ENCODE measurements around the gene ASF1B. TPM values are rescaled to one million over a fixed set of nuclear protein-coding genes. Genes with fewer than 3 reads are reported as not detected.

ASF1B gene
- polyA plus RNA-seq, 1 experiment, result 11.1 TPM

- ChIA-PET POLR2A (no interaction called here), CTCF (no interaction called here)
- no peaks in the 10 kb centered on the region for H3K27me3 ChIP-seq (ENCODE audit: control insufficient read depth, insufficient read depth, low read length)
- H3K36me3 ChIP-seq (ENCODE audit: control insufficient read depth, insufficient read depth, low read length), result no peaks in the 10 kb centered on the region; the same call in none of the 2 replicates
- H3K4me3 ChIP-seq (ENCODE audit: low read depth, low read length), result no peak within 1 kb of the TSS
- TF ChIP-seq, protein P1, sequence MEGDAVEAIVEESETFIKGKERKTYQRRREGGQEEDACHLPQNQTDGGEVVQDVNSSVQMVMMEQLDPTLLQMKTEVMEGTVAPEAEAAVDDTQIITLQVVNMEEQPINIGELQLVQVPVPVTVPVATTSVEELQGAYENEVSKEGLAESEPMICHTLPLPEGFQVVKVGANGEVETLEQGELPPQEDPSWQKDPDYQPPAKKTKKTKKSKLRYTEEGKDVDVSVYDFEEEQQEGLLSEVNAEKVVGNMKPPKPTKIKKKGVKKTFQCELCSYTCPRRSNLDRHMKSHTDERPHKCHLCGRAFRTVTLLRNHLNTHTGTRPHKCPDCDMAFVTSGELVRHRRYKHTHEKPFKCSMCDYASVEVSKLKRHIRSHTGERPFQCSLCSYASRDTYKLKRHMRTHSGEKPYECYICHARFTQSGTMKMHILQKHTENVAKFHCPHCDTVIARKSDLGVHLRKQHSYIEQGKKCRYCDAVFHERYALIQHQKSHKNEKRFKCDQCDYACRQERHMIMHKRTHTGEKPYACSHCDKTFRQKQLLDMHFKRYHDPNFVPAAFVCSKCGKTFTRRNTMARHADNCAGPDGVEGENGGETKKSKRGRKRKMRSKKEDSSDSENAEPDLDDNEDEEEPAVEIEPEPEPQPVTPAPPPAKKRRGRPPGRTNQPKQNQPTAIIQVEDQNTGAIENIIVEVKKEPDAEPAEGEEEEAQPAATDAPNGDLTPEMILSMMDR (IDR thresholded peaks at IDR 0.05; ENCODE audit: insufficient read depth, low read depth, low read length), result no peak
- no peak for DNase-seq (ENCODE audit: low read depth)
These were observed 50.9 kb downstream of the ASF1B start, which contains the start of gene C19orf67 for GRCh38 chr19:14085309-14085995. C19orf67 (minus strand) TSS chr19:14085783; CDS start chr19:14085627, 156 bp downstream.

- CTCF ChIA-PET, result interaction anchor here (0.9 to 2.4 kb wide), 6 partner anchors 10 to 207 kb away, joined by 3 to 10 read pairs (median 4); partner anchors contain the start of genes ASF1B and MISP3
- POLR2A ChIA-PET, result no interaction called here
- TF ChIP-seq, protein P1 (IDR thresholded peaks at IDR 0.05; ENCODE audit: insufficient read depth, low read depth, low read length), result no peak
- no peak for DNase-seq (ENCODE audit: low read depth)
- Histone ChIP-seq H3K36me3 (ENCODE audit: control insufficient read depth, insufficient read depth, low read length) (no peaks in the 10 kb centered on the region), H3K4me3 (ENCODE audit: low read depth, low read length) (no peak overlapping the region), H3K27me3 (ENCODE audit: control insufficient read depth, insufficient read depth, low read length) (no peaks in the 10 kb centered on the region)
These were observed 53.8 kb downstream of the ASF1B start for GRCh38 chr19:14082675-14082960.

GRCh38 chr19:14081797-14082674, 54.4 kb downstream of the ASF1B start:
- DNase-seq (ENCODE audit: low read depth), result no peak
- POLR2A ChIA-PET, result no interaction called here
- TF ChIP-seq, protein P1 (IDR thresholded peaks at IDR 0.05; ENCODE audit: insufficient read depth, low read depth, low read length), result no peak

GRCh38 chr19:14080887-14081796, 55.2 kb downstream of the ASF1B start:
- H3K36me3 ChIP-seq (ENCODE audit: control insufficient read depth, insufficient read depth, low read length), result no peaks in the 10 kb centered on the region
- TF ChIP-seq, protein P1 (IDR thresholded peaks at IDR 0.05; ENCODE audit: insufficient read depth, low read depth, low read length), result no peak
- POLR2A ChIA-PET, result no interaction called here
- H3K27me3 ChIP-seq (ENCODE audit: control insufficient read depth, insufficient read depth, low read length), result no peaks in the 10 kb centered on the region
- H3K4me3 ChIP-seq (ENCODE audit: low read depth, low read length), result peak overlapping the region; percentile 73
- CTCF ChIA-PET, result interaction anchor here (0.7 to 2.7 kb wide), 9 partner anchors 9 to 206 kb away, joined by 3 to 11 read pairs (median 4); partner anchors contain the start of genes IL27RA and MISP3
- peak; percentile 99 for DNase-seq (ENCODE audit: low read depth)

More at GRCh38 chr19:14081797-14082674, 54.4 kb downstream of the ASF1B start:
- Histone ChIP-seq H3K36me3 (ENCODE audit: control insufficient read depth, insufficient read depth, low read length) (no peaks in the 10 kb centered on the region), H3K4me3 (ENCODE audit: low read depth, low read length) (peak overlapping the region; percentile 73), H3K27me3 (ENCODE audit: control insufficient read depth, insufficient read depth, low read length) (no peaks in the 10 kb centered on the region)
- CTCF ChIA-PET, result interaction anchor here (0.9 to 2.7 kb wide), 8 partner anchors 9 to 207 kb away, joined by 3 to 11 read pairs (median 4); partner anchors contain the start of genes ASF1B, IL27RA and MISP3
